Measurements from ENCODE around the gene PLCG2.

PLCG2 gene

DNA sequence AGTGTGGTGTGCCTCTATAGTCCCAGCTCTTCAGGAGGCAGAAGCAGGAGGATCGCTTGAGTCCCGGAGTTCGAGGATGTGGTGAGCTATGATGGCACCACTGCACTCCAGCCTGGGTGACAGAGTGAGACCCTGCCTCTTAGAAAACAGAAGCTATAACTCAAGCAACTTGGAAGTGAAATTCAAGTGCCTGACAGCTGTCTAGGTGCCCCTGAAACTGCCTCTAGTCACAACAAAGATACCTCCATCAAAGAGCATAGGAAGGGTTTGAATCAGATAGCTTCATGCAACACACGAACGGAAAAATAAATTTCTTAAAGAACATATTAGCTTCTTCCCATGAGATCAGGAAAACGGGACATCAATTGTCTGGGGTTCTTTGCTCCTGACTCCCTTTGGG lies 860 bp upstream of the PLCG2 start:
- no peak for TF ChIP-seq TCF12 (IDR thresholded peaks at IDR 0.05; ENCODE audit: low read depth)
- TF ChIP-seq TEAD4 (IDR thresholded peaks at IDR 0.05) = no peak

DNA sequence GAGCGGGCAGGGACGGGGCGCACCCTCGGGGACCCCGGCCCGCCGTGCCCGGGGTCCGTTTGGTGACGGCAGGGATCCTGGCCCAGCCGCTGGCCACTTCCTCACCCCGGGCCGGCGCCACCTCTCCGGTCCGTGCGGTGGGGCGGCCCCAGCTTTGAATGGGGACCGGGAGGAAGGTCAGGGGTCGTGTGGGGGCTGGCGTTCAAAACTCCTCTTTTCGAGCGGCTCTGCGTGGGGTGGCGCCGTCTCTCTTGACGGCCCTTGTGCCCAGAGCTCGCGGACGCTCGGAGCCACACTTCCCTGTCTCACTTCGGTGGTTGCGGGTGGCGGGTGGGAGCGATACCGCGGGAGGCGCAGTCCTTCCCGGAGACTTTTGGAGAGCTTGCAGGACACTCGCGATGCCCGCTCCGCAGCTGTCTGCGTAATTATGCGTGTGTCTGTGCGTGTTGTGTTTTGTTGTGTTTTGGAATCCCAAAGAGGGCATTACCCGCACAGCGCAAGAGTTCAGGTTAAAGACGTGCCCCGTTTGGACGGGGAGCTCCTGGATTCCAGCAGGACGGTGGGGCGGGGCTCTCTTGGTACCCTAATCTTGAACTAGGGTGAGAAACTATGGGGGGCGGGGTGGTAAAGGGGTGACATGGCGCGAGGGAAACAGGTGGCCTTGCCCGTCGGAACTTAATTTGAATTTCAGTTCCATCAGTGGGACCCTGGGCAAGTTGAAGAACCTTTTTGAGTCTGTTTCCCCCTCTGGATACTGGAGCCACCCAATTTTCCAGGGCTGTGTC lies 637 bp downstream of the PLCG2 start:
- TF ChIP-seq YY1 (IDR thresholded peaks at IDR 0.05; ENCODE audit: low read depth) = no peak
- TF ChIP-seq, protein P1, sequence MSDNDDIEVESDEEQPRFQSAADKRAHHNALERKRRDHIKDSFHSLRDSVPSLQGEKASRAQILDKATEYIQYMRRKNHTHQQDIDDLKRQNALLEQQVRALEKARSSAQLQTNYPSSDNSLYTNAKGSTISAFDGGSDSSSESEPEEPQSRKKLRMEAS (IDR thresholded peaks at IDR 0.05) = no peak
- peak; percentile 77; the same call in 1 of the 2 replicates for TF ChIP-seq ZBTB7A (IDR thresholded peaks at IDR 0.05; ENCODE audit: low read depth)

DNA sequence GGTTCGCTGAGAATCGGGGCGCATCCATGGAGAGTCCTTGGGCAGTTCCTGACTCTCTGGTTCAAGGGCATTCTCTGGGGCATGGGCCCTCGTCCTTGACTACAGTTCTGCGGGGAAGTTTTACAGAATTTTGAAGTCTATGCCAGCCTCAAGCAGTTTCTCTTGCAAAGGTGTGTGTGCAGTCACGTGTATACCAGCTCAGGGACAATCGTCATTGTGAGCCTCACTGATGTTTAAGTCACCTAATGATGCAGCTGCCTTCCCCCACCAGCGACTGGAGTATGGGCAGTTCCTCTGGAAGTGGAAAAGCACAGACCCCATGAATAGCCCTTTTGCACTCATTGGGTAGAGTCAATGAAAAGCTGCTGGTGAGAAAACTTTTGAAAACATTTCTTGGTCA lies 1.3 kb downstream of the PLCG2 start:
- TF ChIP-seq CEBPB (IDR thresholded peaks at IDR 0.05) (no peak), EP300 (IDR thresholded peaks at IDR 0.05; ENCODE audit: borderline replicate concordance) (no peak), NFIC (IDR thresholded peaks at IDR 0.05) (no peak), YY1 (IDR thresholded peaks at IDR 0.05; ENCODE audit: low read depth) (no peak), ZBTB7A (IDR thresholded peaks at IDR 0.05; ENCODE audit: low read depth) (no peak), CREB1 (IDR thresholded peaks at IDR 0.05; ENCODE audit: low read depth) (no peak), TAF1 (IDR thresholded peaks at IDR 0.05; ENCODE audit: low read depth) (no peak)
- TF ChIP-seq, protein P1 (IDR thresholded peaks at IDR 0.05) = no peak
- TF ChIP-seq, protein P2, sequence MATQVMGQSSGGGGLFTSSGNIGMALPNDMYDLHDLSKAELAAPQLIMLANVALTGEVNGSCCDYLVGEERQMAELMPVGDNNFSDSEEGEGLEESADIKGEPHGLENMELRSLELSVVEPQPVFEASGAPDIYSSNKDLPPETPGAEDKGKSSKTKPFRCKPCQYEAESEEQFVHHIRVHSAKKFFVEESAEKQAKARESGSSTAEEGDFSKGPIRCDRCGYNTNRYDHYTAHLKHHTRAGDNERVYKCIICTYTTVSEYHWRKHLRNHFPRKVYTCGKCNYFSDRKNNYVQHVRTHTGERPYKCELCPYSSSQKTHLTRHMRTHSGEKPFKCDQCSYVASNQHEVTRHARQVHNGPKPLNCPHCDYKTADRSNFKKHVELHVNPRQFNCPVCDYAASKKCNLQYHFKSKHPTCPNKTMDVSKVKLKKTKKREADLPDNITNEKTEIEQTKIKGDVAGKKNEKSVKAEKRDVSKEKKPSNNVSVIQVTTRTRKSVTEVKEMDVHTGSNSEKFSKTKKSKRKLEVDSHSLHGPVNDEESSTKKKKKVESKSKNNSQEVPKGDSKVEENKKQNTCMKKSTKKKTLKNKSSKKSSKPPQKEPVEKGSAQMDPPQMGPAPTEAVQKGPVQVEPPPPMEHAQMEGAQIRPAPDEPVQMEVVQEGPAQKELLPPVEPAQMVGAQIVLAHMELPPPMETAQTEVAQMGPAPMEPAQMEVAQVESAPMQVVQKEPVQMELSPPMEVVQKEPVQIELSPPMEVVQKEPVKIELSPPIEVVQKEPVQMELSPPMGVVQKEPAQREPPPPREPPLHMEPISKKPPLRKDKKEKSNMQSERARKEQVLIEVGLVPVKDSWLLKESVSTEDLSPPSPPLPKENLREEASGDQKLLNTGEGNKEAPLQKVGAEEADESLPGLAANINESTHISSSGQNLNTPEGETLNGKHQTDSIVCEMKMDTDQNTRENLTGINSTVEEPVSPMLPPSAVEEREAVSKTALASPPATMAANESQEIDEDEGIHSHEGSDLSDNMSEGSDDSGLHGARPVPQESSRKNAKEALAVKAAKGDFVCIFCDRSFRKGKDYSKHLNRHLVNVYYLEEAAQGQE (IDR thresholded peaks at IDR 0.05; ENCODE audit: low read depth) = no peak

DNA sequence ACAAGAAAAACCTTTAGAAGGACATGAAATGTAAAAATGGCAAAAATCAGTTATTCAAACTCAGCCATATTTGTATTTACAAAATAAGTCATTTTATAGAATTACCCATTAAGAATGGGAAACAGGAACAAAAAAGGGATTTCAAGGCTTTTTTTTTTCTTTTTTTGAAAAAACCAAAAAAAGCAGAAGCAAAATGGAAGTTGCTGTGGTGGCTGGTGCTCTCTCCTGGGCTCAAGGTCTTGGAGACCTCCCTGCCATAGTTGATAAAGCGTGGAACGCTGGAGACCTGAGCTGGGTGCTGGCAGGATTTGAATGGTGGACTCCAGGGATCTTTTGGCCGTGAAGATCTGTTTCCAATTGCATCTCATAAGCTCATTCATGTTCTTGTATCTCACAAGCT lies 3.1 kb downstream of the PLCG2 start:
- TF ChIP-seq TAF1 (IDR thresholded peaks at IDR 0.05; ENCODE audit: low read depth) (no peak), FOXM1 (IDR thresholded peaks at IDR 0.05; ENCODE audit: borderline replicate concordance, low read depth) (no peak), RAD21 (IDR thresholded peaks at IDR 0.05; ENCODE audit: low read depth) (no peak), YY1 (IDR thresholded peaks at IDR 0.05; ENCODE audit: low read depth) (no peak), NFIC (IDR thresholded peaks at IDR 0.05) (no peak), TEAD4 (IDR thresholded peaks at IDR 0.05) (no peak), TCF12 (IDR thresholded peaks at IDR 0.05; ENCODE audit: low read depth) (no peak), EP300 (IDR thresholded peaks at IDR 0.05; ENCODE audit: borderline replicate concordance) (no peak), ZBTB7A (IDR thresholded peaks at IDR 0.05; ENCODE audit: low read depth) (no peak), CREB1 (IDR thresholded peaks at IDR 0.05; ENCODE audit: low read depth) (no peak)
- TF ChIP-seq, protein P2 (IDR thresholded peaks at IDR 0.05; ENCODE audit: low read depth) = no peak

DNA sequence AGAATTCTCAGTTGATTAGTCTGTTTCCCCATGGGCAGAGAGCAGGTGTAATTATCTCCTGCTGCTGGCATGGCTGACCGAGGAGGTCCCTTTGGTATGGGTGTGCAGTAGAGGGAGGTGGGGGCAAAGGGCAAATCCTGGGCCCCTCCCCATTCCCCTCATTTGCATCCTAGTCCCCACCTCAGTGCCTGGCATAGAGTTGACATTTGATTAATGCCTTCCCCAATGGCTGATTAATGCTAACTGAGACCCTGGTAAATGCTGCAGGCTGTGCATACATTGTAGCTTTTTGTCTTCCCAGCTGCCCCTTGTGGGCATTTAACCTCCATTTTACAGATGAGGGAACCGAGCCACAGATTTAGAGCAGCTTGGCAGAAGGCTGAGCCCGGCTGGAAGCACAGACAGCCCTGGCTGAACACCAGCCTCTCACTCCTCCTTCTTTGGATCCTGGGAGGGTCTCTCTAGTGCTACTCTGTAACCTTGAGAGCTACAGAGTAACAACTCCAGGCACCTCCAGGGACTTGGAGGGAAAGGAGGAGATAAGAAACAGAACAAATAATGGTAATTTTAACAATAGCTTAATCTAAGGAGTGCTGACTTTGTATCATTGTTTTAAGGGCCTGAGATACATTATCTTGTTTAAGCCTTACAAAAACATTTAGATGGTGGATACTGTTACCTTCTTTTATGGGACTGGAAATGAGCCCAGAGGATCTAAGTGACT lies 5.1 kb downstream of the PLCG2 start:
- no peak for TF ChIP-seq EP300 (IDR thresholded peaks at IDR 0.05; ENCODE audit: borderline replicate concordance)
- TF ChIP-seq EGR1 (IDR thresholded peaks at IDR 0.05) = no peak
- TF ChIP-seq FOXM1 (IDR thresholded peaks at IDR 0.05; ENCODE audit: borderline replicate concordance, low read depth) = no peak
- no peak for TF ChIP-seq TEAD4 (IDR thresholded peaks at IDR 0.05)
- TF ChIP-seq, protein P1 (IDR thresholded peaks at IDR 0.05) = no peak
- TF ChIP-seq, protein P3, sequence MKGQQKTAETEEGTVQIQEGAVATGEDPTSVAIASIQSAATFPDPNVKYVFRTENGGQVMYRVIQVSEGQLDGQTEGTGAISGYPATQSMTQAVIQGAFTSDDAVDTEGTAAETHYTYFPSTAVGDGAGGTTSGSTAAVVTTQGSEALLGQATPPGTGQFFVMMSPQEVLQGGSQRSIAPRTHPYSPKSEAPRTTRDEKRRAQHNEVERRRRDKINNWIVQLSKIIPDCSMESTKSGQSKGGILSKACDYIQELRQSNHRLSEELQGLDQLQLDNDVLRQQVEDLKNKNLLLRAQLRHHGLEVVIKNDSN (IDR thresholded peaks at IDR 0.05) = no peak
- TF ChIP-seq CREB1 (IDR thresholded peaks at IDR 0.05; ENCODE audit: low read depth) = no peak
- TF ChIP-seq, protein P2 (IDR thresholded peaks at IDR 0.05; ENCODE audit: low read depth) = no peak
- no peak for TF ChIP-seq RAD21 (IDR thresholded peaks at IDR 0.05; ENCODE audit: low read depth)
- no peak for TF ChIP-seq NFIC (IDR thresholded peaks at IDR 0.05)
- TF ChIP-seq ZBTB7A (IDR thresholded peaks at IDR 0.05; ENCODE audit: low read depth) = no peak
- no peak for TF ChIP-seq YY1 (IDR thresholded peaks at IDR 0.05; ENCODE audit: low read depth)
- TF ChIP-seq TAF1 (IDR thresholded peaks at IDR 0.05; ENCODE audit: low read depth) = no peak
